HG03097 (cell line): Measurements from ENCODE around the gene SOX2.

Experiments used
- ATAC-seq: cut with Tn5 transposase; IDR thresholded peaks from one replicate; pipeline ENCODE4 v1.9.1; 2021; ENCODE audit not compliant: unreplicated experiment, low FRiP score

Gene SOX2

GRCh38 chr3:181721046-181721875, 9.5 kb downstream of the SOX2 start:
- no peak for ATAC-seq

- no peak for ATAC-seq
These were observed 10.4 kb downstream of the SOX2 start for GRCh38 chr3:181722156-181722555.

GRCh38 chr3:181722766-181723425, 11.2 kb downstream of the SOX2 start:
- ATAC-seq = no peak

GRCh38 chr3:181723625-181724191, 12.0 kb downstream of the SOX2 start:
- no peak for ATAC-seq

- no peak for ATAC-seq
These were observed 12.7 kb downstream of the SOX2 start for GRCh38 chr3:181724192-181724965.

GRCh38 chr3:181725131-181725731, 13.5 kb downstream of the SOX2 start:
- no peak for ATAC-seq

GRCh38 chr3:181725830-181726229, 14.1 kb downstream of the SOX2 start:
- no peak for ATAC-seq

- ATAC-seq = no peak
These were observed 14.9 kb downstream of the SOX2 start for GRCh38 chr3:181726351-181727330.

GRCh38 chr3:181727341-181728032, 15.8 kb downstream of the SOX2 start:
- ATAC-seq = no peak

GRCh38 chr3:181728470-181729340, 17.0 kb downstream of the SOX2 start:
- ATAC-seq = no peak

- no peak for ATAC-seq
These were observed 17.7 kb downstream of the SOX2 start for GRCh38 chr3:181729341-181729869.

- no peak for ATAC-seq
These were observed 18.6 kb downstream of the SOX2 start for GRCh38 chr3:181730316-181730715.

- no peak for ATAC-seq
These were observed 19.2 kb downstream of the SOX2 start for GRCh38 chr3:181730934-181731333.

- ATAC-seq = no peak
These were observed 24.2 kb downstream of the SOX2 start for GRCh38 chr3:181735911-181736310.

GRCh38 chr3:181738551-181738950, 26.8 kb downstream of the SOX2 start:
- no peak for ATAC-seq

GRCh38 chr3:181739628-181740027, 27.9 kb downstream of the SOX2 start:
- no peak for ATAC-seq

- ATAC-seq = no peak
These were observed 29.7 kb downstream of the SOX2 start for GRCh38 chr3:181741417-181741816.
